Measurements from ENCODE around the gene ATXN8OS.

GRCh38 chr13:70090036-70090723 lies 17.4 kb upstream of the ATXN8OS start:
- no peak for TF ChIP-seq POLR2A (IDR thresholded peaks at IDR 0.05)
- no peak for TF ChIP-seq POLR2AphosphoS5 (IDR thresholded peaks at IDR 0.05)
